ENCODE measurements around the gene DIRAS1. TPM values are rescaled to one million over a fixed set of nuclear protein-coding genes. Genes with fewer than 3 reads are reported as not detected.
A peak's percentile ranks its signal among the peaks of the same experiment; 100 is the strongest.
"Not testable (repeated sequence)": the region's sequence is repeated elsewhere in the genome, so short reads cannot be mapped to it uniquely, and the experiment has no call there.

Gene DIRAS1
- polyA plus RNA-seq, 1 donor from 2014 or later = 0.64 TPM

GRCh38 chr19:2670217-2670616, 51.0 kb downstream of the DIRAS1 start:
- Mint-ChIP-seq H3K9me3 (no peaks in the 10 kb centered on the region), H3K36me3 (peaks cover 13% of the 10 kb centered on the region), H3K27ac (peak overlapping the region; percentile 23 to 100 (median 98)), H3K4me1 (peaks cover 24 to 41% (median 28%) of the 10 kb centered on the region in 3 donors), H3K4me3 (peak overlapping the region in 2 of 4 donors; percentile 70 to 80), H3K27me3 (no peaks in the 10 kb centered on the region)

GRCh38 chr19:2668175-2668763, 52.9 kb downstream of the DIRAS1 start:
- Mint-ChIP-seq H3K9me3 (peaks cover 0 to 5% (median 0%) of the 10 kb centered on the region in 3 donors), H3K27ac (peak overlapping the region; percentile 98 to 100 (median 99)), H3K4me1 (peaks cover 31 to 49% (median 41%) of the 10 kb centered on the region in 3 donors), H3K36me3 (peaks cover 9% of the 10 kb centered on the region), H3K4me3 (peak overlapping the region; percentile 70 to 91 (median 86)), H3K27me3 (peaks cover 3% of the 10 kb centered on the region)

- H3K4me1 Mint-ChIP-seq = peaks cover 31 to 50% (median 41%) of the 10 kb centered on the region in 3 donors
- not testable (repeated sequence) for H3K9me3 Mint-ChIP-seq, H3K27me3 Mint-ChIP-seq
- peaks cover 11% of the 10 kb centered on the region for H3K36me3 Mint-ChIP-seq
- peak overlapping the region in 3 of 4 donors; percentile 68 to 91 (median 70) for H3K4me3 Mint-ChIP-seq
- H3K27ac Mint-ChIP-seq = peak overlapping the region; percentile 98 to 100 (median 99)
These were observed 53.8 kb downstream of the DIRAS1 start for GRCh38 chr19:2667349-2667748.

GRCh38 chr19:2666344-2666994, 54.7 kb downstream of the DIRAS1 start:
- peaks cover 31 to 50% (median 41%) of the 10 kb centered on the region in 3 donors for H3K4me1 Mint-ChIP-seq
- H3K27ac Mint-ChIP-seq = peak overlapping the region; percentile 98 to 100 (median 99)
- H3K4me3 Mint-ChIP-seq = peak overlapping the region in 2 of 4 donors; percentile 70 to 91
- H3K36me3 Mint-ChIP-seq = peaks cover 16% of the 10 kb centered on the region
- peaks cover 0 to 5% (median 0%) of the 10 kb centered on the region in 3 donors for H3K9me3 Mint-ChIP-seq
- peaks cover 3% of the 10 kb centered on the region for H3K27me3 Mint-ChIP-seq

- H3K4me1 Mint-ChIP-seq = peaks cover 31 to 47% (median 41%) of the 10 kb centered on the region in 3 donors
- H3K4me3 Mint-ChIP-seq = peak overlapping the region in 2 of 4 donors; percentile 75
- H3K9me3 Mint-ChIP-seq = peaks cover 0 to 5% (median 0%) of the 10 kb centered on the region in 3 donors
- H3K27ac Mint-ChIP-seq = peak overlapping the region; percentile 98 to 100 (median 99)
- peaks cover 3% of the 10 kb centered on the region for H3K27me3 Mint-ChIP-seq
- peaks cover 17% of the 10 kb centered on the region for H3K36me3 Mint-ChIP-seq
These were observed 56.1 kb downstream of the DIRAS1 start for GRCh38 chr19:2665103-2665502.

Other genes with a start within 250 kb of the DIRAS1 start
- 98.0 TPM for gene GADD45B, start 245.2 kb downstream of the DIRAS1 start, polyA plus RNA-seq
- gene GNG7, start 18.7 kb downstream of the DIRAS1 start, polyA plus RNA-seq = 74.6 TPM
- 86.9 TPM for gene SLC39A3, start 18.6 kb upstream of the DIRAS1 start, polyA plus RNA-seq
- 44.2 TPM for gene SGTA, start 61.9 kb upstream of the DIRAS1 start, polyA plus RNA-seq
- 54.4 TPM for gene THOP1, start 64.1 kb upstream of the DIRAS1 start, polyA plus RNA-seq
- 4.7 TPM for gene ZNF554, start 98.5 kb upstream of the DIRAS1 start, polyA plus RNA-seq
- gene ZNF555, start 120.1 kb upstream of the DIRAS1 start, polyA plus RNA-seq = 6.3 TPM
- gene ZNF556, start 146.0 kb upstream of the DIRAS1 start, polyA plus RNA-seq = not detected
- 2.9 TPM for gene ZNF57, start 179.6 kb upstream of the DIRAS1 start, polyA plus RNA-seq
- gene ZNF77, start 223.6 kb upstream of the DIRAS1 start, polyA plus RNA-seq = 1.7 TPM